ENCODE measurements around the gene SLC44A2.
A peak's percentile ranks its signal among the peaks of the same experiment; 100 is the strongest.

The SLC44A2 gene

GRCh38 chr19:10648360-10648759 lies 23.0 kb downstream of the SLC44A2 start:
- Histone ChIP-seq H3K4me3 (ENCODE audit: low read depth, low read length) (no peak overlapping the region), H3K9me3 (no peaks in the 10 kb centered on the region), H3K27me3 (no peaks in the 10 kb centered on the region), H3K4me1 (peaks cover 4% of the 10 kb centered on the region; the same call in 1 of the 2 replicates), H3K36me3 (no peaks in the 10 kb centered on the region)
- DNase-seq, result no peak
- TF ChIP-seq CTCF (IDR thresholded peaks at IDR 0.05; ENCODE audit: low read depth, low read length), result no peak

DNA sequence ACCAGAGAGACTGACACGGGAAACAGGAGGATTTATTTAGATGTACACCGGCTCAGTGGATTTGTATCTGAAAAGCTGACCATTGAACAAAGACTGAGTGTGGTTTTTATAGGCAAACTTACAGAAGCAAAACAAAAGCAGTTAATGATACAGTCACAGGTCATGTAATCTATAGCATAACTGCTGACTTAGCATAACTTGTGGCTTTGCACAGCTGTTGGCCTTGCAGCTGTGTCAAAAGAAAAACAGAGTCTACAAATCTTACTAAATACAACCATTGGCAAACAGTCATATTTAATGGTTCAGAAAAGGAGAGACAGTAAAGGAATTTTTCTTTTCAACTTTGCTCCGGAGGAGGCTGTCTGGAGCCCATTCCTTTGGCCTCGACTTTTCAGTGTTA lies 26.5 kb downstream of the SLC44A2 start:
- no peak for TF ChIP-seq CTCF (IDR thresholded peaks at IDR 0.05; ENCODE audit: low read depth, low read length)
- Histone ChIP-seq H3K4me3 (ENCODE audit: low read depth, low read length) (no peak overlapping the region), H3K9me3 (no peaks in the 10 kb centered on the region), H3K27me3 (no peaks in the 10 kb centered on the region), H3K4me1 (no peaks in the 10 kb centered on the region; the same call in 1 of the 2 replicates), H3K36me3 (peaks cover 19% of the 10 kb centered on the region)
- DNase-seq, result no peak

GRCh38 chr19:10653482-10653731 lies 28.1 kb downstream of the SLC44A2 start:
- peaks cover 33% of the 10 kb centered on the region for H3K36me3 ChIP-seq

DNA sequence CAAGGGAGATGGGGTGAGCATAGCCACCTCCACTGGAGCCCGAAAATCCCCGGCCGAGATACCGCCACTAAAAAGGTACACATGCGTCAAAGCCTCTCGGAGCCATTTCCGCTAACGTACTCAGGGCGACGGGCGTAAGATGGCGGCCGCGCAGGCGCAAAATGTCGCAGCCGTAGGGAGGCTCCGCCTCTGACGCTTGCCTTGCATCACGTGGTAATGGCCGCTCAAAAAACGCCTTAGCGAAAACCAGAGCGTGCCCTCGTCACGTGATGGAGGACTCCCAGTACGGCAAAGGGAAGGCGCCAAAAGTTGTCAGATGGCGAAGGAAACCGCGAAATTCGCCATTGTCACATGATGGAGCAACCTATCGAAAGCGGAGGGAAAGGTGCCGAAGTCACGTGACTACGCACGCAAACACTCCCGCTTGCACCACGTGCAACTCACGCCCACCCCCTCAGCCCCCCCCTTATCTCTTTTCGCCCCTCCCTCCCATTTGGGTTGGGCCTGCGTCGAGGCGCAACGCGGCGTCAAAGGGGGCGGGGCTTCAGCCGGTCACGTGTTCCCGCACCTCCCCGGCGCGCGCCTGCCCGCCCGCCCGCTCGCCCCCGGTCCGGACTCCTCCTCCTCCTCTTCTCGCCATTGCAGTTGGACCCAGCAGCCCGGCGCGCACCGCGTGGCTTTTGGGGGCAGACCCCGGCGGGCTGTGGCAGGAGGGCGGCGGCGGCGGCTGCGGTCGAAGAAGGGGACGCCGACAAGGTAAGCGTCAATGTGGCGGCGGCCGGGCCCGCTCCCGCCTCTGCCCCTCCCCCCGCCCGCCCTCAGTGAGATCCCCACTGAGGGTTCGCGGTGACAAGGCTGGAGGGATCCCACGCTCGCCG lies 28.6 kb downstream of the SLC44A2 start, which contains the start of gene ILF3:
Gene ILF3, plus strand, starts transcription at position 615 of the 878 bp plus-strand sequence. CDS start 16,260 bp downstream, outside the sequence.
- H3K4me1 ChIP-seq, result no peaks in the 10 kb centered on the region; the same call in 1 of the 2 replicates
- no peak for TF ChIP-seq CTCF (IDR thresholded peaks at IDR 0.05; ENCODE audit: low read depth, low read length)
- peak; percentile 99 for DNase-seq
- H3K27me3 ChIP-seq, result no peaks in the 10 kb centered on the region
- H3K4me3 ChIP-seq (ENCODE audit: low read depth, low read length), result peak within 1 kb of the TSS; percentile 82
- H3K36me3 ChIP-seq, result peaks cover 38% of the 10 kb centered on the region
- H3K9me3 ChIP-seq, result no peaks in the 10 kb centered on the region

More at GRCh38 chr19:10653482-10653731, 28.1 kb downstream of the SLC44A2 start:
- DNase-seq, result no peak
- Histone ChIP-seq H3K9me3 (no peaks in the 10 kb centered on the region), H3K27me3 (no peaks in the 10 kb centered on the region), H3K4me3 (ENCODE audit: low read depth, low read length) (peak overlapping the region; percentile 82), H3K4me1 (no peaks in the 10 kb centered on the region; the same call in 1 of the 2 replicates)
- TF ChIP-seq CTCF (IDR thresholded peaks at IDR 0.05; ENCODE audit: low read depth, low read length), result no peak

DNA sequence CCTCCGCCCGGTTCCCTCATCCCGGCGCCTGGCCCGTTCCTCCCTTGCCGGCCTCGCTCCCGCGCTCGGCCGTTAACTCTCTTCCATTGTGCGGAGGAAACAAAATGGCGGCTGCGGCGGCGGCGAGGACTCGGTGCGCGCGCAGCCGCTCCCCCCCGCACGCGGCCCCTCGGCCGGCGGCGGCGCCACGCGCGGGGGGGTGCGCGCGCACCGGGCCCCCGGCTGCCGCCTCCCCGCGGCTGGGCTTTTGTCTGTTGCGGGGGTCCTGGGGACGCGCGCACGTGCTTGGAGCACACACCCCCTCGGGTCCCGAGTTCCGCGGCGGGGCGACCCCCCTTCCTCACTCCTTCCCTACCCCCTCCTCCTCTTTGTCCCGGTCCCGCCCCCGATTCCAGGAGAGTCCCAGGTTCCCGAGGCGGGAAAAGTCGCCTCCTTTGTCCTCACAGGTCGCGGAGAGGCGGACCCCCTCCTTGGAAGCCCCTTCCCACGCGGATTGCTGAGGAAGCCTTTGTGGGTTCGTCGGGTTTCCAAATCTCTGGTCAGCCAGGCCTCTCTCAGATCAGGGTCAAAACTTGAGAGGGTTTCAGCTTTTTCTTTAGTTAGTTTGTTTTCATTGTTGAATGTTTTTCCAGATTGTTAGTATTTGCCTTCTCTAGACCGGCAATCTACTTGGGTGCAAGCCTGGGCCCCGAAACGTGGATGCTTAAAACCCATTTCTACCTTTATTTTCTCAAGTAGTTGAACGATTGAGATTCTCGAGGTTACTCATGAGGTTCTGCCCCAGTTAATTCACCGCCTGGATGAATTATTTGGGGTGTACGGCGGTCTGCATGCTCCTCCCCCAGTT lies 29.5 kb downstream of the SLC44A2 start:
- Histone ChIP-seq H3K36me3 (peaks cover 45% of the 10 kb centered on the region), H3K4me1 (no peaks in the 10 kb centered on the region; the same call in 1 of the 2 replicates)

More for the DNA sequence above, 29.5 kb downstream of the SLC44A2 start:
- Histone ChIP-seq H3K4me3 (ENCODE audit: low read depth, low read length) (peak overlapping the region; percentile 82), H3K27me3 (no peaks in the 10 kb centered on the region), H3K9me3 (no peaks in the 10 kb centered on the region)
- peak; percentile 79 for DNase-seq
- TF ChIP-seq CTCF (IDR thresholded peaks at IDR 0.05; ENCODE audit: low read depth, low read length), result no peak
